Measurements from ENCODE around the gene RASD2.

Gene RASD2

GRCh38 chr22:35601743-35602615 is 61.3 kb downstream of the RASD2 start:
- DNase-seq (ENCODE audit: low read depth, low spot score) = no peak
